ENCODE data around the gene NRDC. TPM values are rescaled to one million over a fixed set of nuclear protein-coding genes. Genes with fewer than 3 reads are reported as not detected.

NRDC gene
- total and polyA plus RNA-seq, 9 of the 15 experiments (the other 6 are each of a cell fraction or from before 2014, with no cell fraction given): 102 to 371 (median 201) TPM

DNA sequence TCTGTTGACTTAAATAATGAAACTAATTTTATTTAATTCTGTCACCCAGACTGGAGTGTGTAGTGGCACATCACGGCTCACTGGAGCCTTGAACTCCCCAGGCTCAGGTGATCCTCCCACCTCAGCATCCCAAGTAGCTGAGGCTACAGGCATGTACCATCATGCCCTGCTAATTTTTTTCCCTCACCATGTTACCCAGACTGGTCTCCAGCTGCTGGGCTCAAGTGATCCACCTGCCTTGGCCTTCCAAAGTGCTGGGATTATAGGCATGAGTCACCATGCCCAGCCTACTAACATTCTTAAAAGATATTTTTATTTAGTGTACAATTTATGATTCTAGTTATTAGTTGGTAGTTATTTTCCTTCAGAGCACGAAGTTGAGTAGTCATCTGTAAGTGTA lies 49.5 kb downstream of the NRDC start:
- FAIRE-seq (no peak), DNase-seq (ENCODE audit: extremely low read depth in 1 of 4, low spot score in 3 of 4) (no peak), ATAC-seq (no peak)
- BruUV-seq (replicated peaks): no TSS peak
- Histone ChIP-seq H2AFZ (ENCODE audit: low read depth, low read length) (no peak overlapping the region), H3K9ac (ENCODE audit: insufficient read depth in 1 of 2, low read depth in 2 of 2, low read length in 2 of 2) (no peak overlapping the region), H3K4me3 (no peak overlapping the region), H3K27ac (ENCODE audit: extremely low read depth, low read depth, low read length) (no peak overlapping the region), H3K36me3 (ENCODE audit: control insufficient read depth, insufficient read depth, low read length) (peaks cover 81% of the 10 kb centered on the region), H3K9me1 (ENCODE audit: control insufficient read depth, insufficient read depth, low read length) (no peaks in the 10 kb centered on the region), H3K27me3 (ENCODE audit: control insufficient read depth in 2 of 2, insufficient read depth in 2 of 2, low read length in 2 of 2) (no peaks in the 10 kb centered on the region), H3K9me3 (replicated peaks; ENCODE audit: control insufficient read depth, insufficient read depth, low read depth, low read length) (no peaks in the 10 kb centered on the region), H4K20me1 (replicated peaks; ENCODE audit: control insufficient read depth, insufficient read depth, low read length) (no peaks in the 10 kb centered on the region), H3K4me2 (ENCODE audit: insufficient read depth, low read length) (no peak overlapping the region), H3K4me1 (replicated peaks in 1 of 2; ENCODE audit: control insufficient read depth in 2 of 2, insufficient read depth in 2 of 2, low read length in 2 of 2) (no peaks in the 10 kb centered on the region), H3K79me2 (ENCODE audit: control insufficient read depth, insufficient read depth, low read length) (no peaks in the 10 kb centered on the region)
- ChIA-PET POLR2A (no interaction called here), CTCF (ENCODE audit: low intra/inter-chr PET ratio) (no interaction called here)
- TF ChIP-seq ZNF384 (IDR thresholded peaks at IDR 0.05; ENCODE audit: low read depth, low read length) (no peak), FOS (IDR thresholded peaks at IDR 0.05; ENCODE audit: extremely low read depth, insufficient read length) (no peak), NR2C2 (CRISPR knock-in tag; IDR thresholded peaks at IDR 0.05) (no peak), NR2C2 (tag; IDR thresholded peaks at IDR 0.05) (no peak), ZNF133 (CRISPR knock-in tag; IDR thresholded peaks at IDR 0.05) (no peak), ZNF217 (CRISPR knock-in tag; IDR thresholded peaks at IDR 0.05) (no peak), NUFIP1 (IDR thresholded peaks at IDR 0.05; ENCODE audit: partially characterized antibody) (no peak), ZNF79 (CRISPR knock-in tag; IDR thresholded peaks at IDR 0.05; ENCODE audit: low read depth) (no peak), ZNF584 (CRISPR knock-in tag; IDR thresholded peaks at IDR 0.05; ENCODE audit: low read depth) (no peak)
- TF ChIP-seq, protein P1, sequence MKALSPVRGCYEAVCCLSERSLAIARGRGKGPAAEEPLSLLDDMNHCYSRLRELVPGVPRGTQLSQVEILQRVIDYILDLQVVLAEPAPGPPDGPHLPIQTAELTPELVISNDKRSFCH (CRISPR knock-in tag; IDR thresholded peaks at IDR 0.05): no peak
- TF ChIP-seq, protein P1 (tag; IDR thresholded peaks at IDR 0.05): no peak
- TF ChIP-seq, protein P2, sequence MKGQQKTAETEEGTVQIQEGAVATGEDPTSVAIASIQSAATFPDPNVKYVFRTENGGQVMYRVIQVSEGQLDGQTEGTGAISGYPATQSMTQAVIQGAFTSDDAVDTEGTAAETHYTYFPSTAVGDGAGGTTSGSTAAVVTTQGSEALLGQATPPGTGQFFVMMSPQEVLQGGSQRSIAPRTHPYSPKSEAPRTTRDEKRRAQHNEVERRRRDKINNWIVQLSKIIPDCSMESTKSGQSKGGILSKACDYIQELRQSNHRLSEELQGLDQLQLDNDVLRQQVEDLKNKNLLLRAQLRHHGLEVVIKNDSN (CRISPR knock-in tag; IDR thresholded peaks at IDR 0.05): no peak
- TF ChIP-seq, protein P3, sequence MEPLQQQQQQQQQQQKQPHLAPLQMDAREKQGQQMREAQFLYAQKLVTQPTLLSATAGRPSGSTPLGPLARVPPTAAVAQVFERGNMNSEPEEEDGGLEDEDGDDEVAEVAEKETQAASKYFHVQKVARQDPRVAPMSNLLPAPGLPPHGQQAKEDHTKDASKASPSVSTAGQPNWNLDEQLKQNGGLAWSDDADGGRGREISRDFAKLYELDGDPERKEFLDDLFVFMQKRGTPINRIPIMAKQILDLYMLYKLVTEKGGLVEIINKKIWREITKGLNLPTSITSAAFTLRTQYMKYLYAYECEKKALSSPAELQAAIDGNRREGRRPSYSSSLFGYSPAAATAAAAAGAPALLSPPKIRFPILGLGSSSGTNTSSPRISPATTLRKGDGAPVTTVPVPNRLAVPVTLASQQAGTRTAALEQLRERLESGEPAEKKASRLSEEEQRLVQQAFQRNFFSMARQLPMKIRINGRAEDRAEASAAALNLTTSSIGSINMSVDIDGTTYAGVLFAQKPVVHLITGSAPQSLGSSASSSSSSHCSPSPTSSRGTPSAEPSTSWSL (CRISPR knock-in tag; IDR thresholded peaks at IDR 0.05; ENCODE audit: borderline replicate concordance): no peak
- TF ChIP-seq, protein P4, sequence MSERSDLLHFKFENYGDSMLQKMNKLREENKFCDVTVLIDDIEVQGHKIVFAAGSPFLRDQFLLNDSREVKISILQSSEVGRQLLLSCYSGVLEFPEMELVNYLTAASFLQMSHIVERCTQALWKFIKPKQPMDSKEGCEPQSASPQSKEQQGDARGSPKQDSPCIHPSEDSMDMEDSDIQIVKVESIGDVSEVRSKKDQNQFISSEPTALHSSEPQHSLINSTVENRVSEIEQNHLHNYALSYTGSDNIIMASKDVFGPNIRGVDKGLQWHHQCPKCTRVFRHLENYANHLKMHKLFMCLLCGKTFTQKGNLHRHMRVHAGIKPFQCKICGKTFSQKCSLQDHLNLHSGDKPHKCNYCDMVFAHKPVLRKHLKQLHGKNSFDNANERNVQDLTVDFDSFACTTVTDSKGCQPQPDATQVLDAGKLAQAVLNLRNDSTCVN (CRISPR knock-in tag; IDR thresholded peaks at IDR 0.05): no peak
- 86% methylated on average over 2 of the region's 2 CpGs for WGBS (ENCODE audit: insufficient coverage, low coverage, missing lambda C conversion rate)
- in situ Hi-C loops (cut with MboI): no loop called here
- intact Hi-C loops (cut with micrococcal nuclease): loop anchor here (10.0 kb wide), 1 partner anchor 176 kb away; no protein-coding TSS in a partner anchor
